Esophagus squamous epithelium (tissue), 5 donors: ENCODE results near the gene TGFBR3L. TPM values are rescaled to one million over a fixed set of nuclear protein-coding genes. Genes with fewer than 3 reads are reported as not detected.

ENCODE experiments used
- DNase-seq: peaks from one replicate; lab custom pipeline; 2025; lab: John Stamatoyannopoulos, UW
- H3K27ac ChIP-seq, 4 donors: fragments of 200-600 bp; sonication (generic); one replicate each; pipeline ENCODE4 v1.5.1; 2016 to 2019; ENCODE audit warnings: mild to moderate bottlenecking in 1 of 4
- H3K27me3 ChIP-seq, 4 donors: fragments of 200-600 bp; sonication (generic); 1 replicate in 3 of 4; 2 replicates in 1 of 4; pipeline versions ENCODE4 v1.5.1 to v1.6.0; 2017 to 2021; ENCODE audit warnings: antibody characterized with exemption in 1 of 4
- H3K36me3 ChIP-seq, 3 donors: fragments of 200-600 bp; sonication (generic); one replicate each; pipeline ENCODE4 v1.5.1; 2016 to 2019
- H3K4me1 ChIP-seq, 3 donors: fragments of 200-600 bp; sonication (generic); one replicate each; pipeline ENCODE4 v1.5.1; 2017 to 2019
- H3K4me3 ChIP-seq, 4 donors: fragments of 200-600 bp; sonication (generic); 1 replicate in 3 of 4; 2 replicates in 1 of 4; pipeline ENCODE4 v1.5.1; 2016 to 2019; ENCODE audit warnings: mild to moderate bottlenecking in 2 of 4, moderate library complexity in 1 of 4
- H3K9me3 ChIP-seq, 3 donors: fragments of 200-600 bp; sonication (generic); one replicate each; pipeline ENCODE4 v1.5.1; 2016 to 2019
- POLR2A ChIP-seq, 4 donors: fragments of 450-650 bp; IDR thresholded peaks; one replicate each; pipeline ENCODE4 v1.6.1; 2017; ENCODE audit warnings: antibody characterized with exemption in 4 of 4, mild to moderate bottlenecking in 4 of 4, moderate library complexity in 3 of 4
- WGBS, 2 donors: methylation state at CpG; one replicate each; pipeline ENCODE4 v1.1.5; 2018; 5-methylcytosine and 5-hydroxymethylcytosine counted together
- intact Hi-C: fragments of 100-400 bp; cut with DNase I; formaldehyde crosslinking; loops from one replicate; pipeline ENCODE4 v1.15.0; 2022
- total RNA-seq, 4 donors: library from RNA; depleted of rRNA; stranded (reverse); fragments of >200 nt; gene quantifications; one replicate each; pipeline ENCODE4 v1.1.0, GENCODE V29; 2016
- TF ChIP-seq, protein P1 (sequence below), 6 experiments: fragments of 450-650 bp in 4 of 6; fragments of 200-600 bp in 2 of 6; sonication (generic) in 2 of 6; IDR thresholded peaks; one replicate each; pipeline ENCODE4 v1.5.1; 2016 to 2019; ENCODE audit warnings: antibody characterized with exemption in 6 of 6, mild to moderate bottlenecking in 4 of 6, moderate library complexity in 4 of 6
- donor health status: DM: yes; HTN: yes; CAD: no.

The TGFBR3L gene
- total RNA-seq, 4 donors from 2014 or later, result not detected

DNA sequence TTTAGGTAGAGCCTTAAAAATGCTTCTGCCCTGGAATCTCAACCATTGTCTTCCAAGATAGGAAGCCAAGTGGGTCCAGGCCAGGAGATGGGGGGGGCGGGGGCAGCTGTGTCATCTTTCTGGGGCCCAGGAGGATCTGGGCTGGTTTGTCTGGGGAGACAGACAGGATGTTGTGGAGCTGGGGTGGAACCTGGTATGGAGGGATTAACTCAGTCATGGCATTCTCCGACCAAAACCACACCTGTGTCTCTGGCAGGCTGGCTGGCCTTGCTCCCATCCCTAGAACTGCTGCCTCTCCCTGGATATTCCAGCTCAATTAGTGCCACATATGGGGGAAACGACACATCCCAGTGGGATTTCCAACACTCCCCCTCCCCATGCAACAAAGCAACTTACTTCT, 13.7 kb upstream of the TGFBR3L start:
- WGBS, 2 donors, result 0 to 38% methylated on average over 2 to 3 of the region's 3 CpGs
- Histone ChIP-seq H3K36me3 (peaks cover 0 to 24% (median 3%) of the 10 kb centered on the region in 3 donors), H3K27me3 (peaks cover 0 to 13% (median 0%) of the 10 kb centered on the region in 4 donors), H3K27ac (peak overlapping the region; percentile 80 to 92 (median 90)), H3K4me1 (peaks cover 28 to 69% (median 39%) of the 10 kb centered on the region in 3 donors), H3K4me3 (no peak overlapping the region), H3K9me3 (no peaks in the 10 kb centered on the region)
- DNase-seq, result no peak
- no peak for TF ChIP-seq POLR2A (IDR thresholded peaks at IDR 0.05)
- intact Hi-C loops, result loop anchor here (10.0 kb wide), 1 partner anchor 46 kb away; no protein-coding TSS in a partner anchor

DNA sequence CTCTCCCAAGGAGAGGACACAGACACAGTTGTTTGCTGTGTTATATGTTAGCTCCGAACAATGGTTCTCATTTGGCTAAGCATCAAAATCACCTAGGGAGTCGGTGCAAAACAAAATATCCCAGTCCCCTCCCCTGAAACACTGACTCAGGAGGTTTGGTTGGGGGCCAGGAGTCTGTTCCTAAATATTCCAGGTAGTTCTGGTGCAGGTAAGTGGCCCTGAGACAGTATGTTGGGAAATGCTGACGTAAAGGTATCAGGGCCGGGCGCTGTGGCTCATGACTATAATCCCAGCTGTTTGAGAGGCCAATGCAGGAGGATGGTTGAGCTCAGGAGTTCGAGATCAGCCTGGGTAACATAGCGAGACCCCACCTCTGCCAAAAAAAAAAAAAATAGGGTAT, 13.3 kb upstream of the TGFBR3L start:
- WGBS, 2 donors, result 28 to 56% methylated on average over 6 of the region's 7 CpGs
- TF ChIP-seq, protein P1, sequence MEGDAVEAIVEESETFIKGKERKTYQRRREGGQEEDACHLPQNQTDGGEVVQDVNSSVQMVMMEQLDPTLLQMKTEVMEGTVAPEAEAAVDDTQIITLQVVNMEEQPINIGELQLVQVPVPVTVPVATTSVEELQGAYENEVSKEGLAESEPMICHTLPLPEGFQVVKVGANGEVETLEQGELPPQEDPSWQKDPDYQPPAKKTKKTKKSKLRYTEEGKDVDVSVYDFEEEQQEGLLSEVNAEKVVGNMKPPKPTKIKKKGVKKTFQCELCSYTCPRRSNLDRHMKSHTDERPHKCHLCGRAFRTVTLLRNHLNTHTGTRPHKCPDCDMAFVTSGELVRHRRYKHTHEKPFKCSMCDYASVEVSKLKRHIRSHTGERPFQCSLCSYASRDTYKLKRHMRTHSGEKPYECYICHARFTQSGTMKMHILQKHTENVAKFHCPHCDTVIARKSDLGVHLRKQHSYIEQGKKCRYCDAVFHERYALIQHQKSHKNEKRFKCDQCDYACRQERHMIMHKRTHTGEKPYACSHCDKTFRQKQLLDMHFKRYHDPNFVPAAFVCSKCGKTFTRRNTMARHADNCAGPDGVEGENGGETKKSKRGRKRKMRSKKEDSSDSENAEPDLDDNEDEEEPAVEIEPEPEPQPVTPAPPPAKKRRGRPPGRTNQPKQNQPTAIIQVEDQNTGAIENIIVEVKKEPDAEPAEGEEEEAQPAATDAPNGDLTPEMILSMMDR (IDR thresholded peaks at IDR 0.05), result no peak
- no peak for TF ChIP-seq POLR2A (IDR thresholded peaks at IDR 0.05)
- H3K27me3 ChIP-seq, result peaks cover 0 to 11% (median 0%) of the 10 kb centered on the region in 4 donors
- peaks cover 0 to 28% (median 7%) of the 10 kb centered on the region in 3 donors for H3K36me3 ChIP-seq
- peaks cover 28 to 73% (median 42%) of the 10 kb centered on the region in 3 donors for H3K4me1 ChIP-seq
- intact Hi-C loops, result loop anchor here (10.0 kb wide), 1 partner anchor 47 kb away; no protein-coding TSS in a partner anchor
- H3K4me3 ChIP-seq, result no peak overlapping the region
- peak overlapping the region; percentile 80 to 92 (median 90) for H3K27ac ChIP-seq
- H3K9me3 ChIP-seq, result no peaks in the 10 kb centered on the region
- no peak for DNase-seq

GRCh38 chr19:7902796-7903243, 11.8 kb upstream of the TGFBR3L start:
- intact Hi-C loops, result loop anchor here (10.0 kb wide), 1 partner anchor 48 kb away; no protein-coding TSS in a partner anchor
- H3K4me3 ChIP-seq, result peak overlapping the region; percentile 66 to 99 (median 78)
- H3K27ac ChIP-seq, result peak overlapping the region; percentile 88 to 93 (median 92)
- H3K4me1 ChIP-seq, result peaks cover 28 to 77% (median 52%) of the 10 kb centered on the region in 3 donors
- H3K9me3 ChIP-seq, result no peaks in the 10 kb centered on the region
- peaks cover 0 to 37% (median 7%) of the 10 kb centered on the region in 3 donors for H3K36me3 ChIP-seq
- no peak for DNase-seq
- peaks cover 0 to 11% (median 0%) of the 10 kb centered on the region in 4 donors for H3K27me3 ChIP-seq
- no peak for TF ChIP-seq POLR2A (IDR thresholded peaks at IDR 0.05)
- TF ChIP-seq, protein P1 (IDR thresholded peaks at IDR 0.05), result no peak
- 12 to 30% methylated on average over 4 to 17 of the region's 20 CpGs for WGBS, 2 donors

GRCh38 chr19:7903244-7904073, 11.2 kb upstream of the TGFBR3L start, which contains the start of gene MAP2K7:
MAP2K7 (plus strand) TSS chr19:7903877; CDS start chr19:7903945, 68 bp downstream.
- WGBS, 2 donors, result 0% methylated on average over 13 of the region's 89 CpGs; no CpG with 5 or more reads in 1 of the 2 donors
- TF ChIP-seq, protein P1 (IDR thresholded peaks at IDR 0.05), result peak; percentile 3 to 96 (median 42)
- TF ChIP-seq POLR2A (IDR thresholded peaks at IDR 0.05), result peak in 3 of 4 donors; percentile 66 to 86 (median 71)
- H3K36me3 ChIP-seq, result peaks cover 0 to 35% (median 7%) of the 10 kb centered on the region in 3 donors
- intact Hi-C loops, result loop anchor here (10.0 kb wide), 1 partner anchor 49 kb away; no protein-coding TSS in a partner anchor
- H3K4me3 ChIP-seq, result peak within 1 kb of the TSS; percentile 66 to 99 (median 78)
- peak; percentile 90 for DNase-seq
- no peaks in the 10 kb centered on the region for H3K9me3 ChIP-seq
- H3K27me3 ChIP-seq, result peaks cover 0 to 11% (median 0%) of the 10 kb centered on the region in 4 donors
- H3K4me1 ChIP-seq, result peaks cover 28 to 80% (median 56%) of the 10 kb centered on the region in 3 donors
- peak within 1 kb of the TSS; percentile 88 to 95 (median 92) for H3K27ac ChIP-seq
